SU-DHL-6 (cell line): ENCODE measurements around the gene CNOT6L.

Experiments
- H2AFZ ChIP-seq: fragments of 200-600 bp; sonication (generic); 2 replicates; pipeline ENCODE4 v1.6.1; 2014; ENCODE audit warnings: low read depth, mild to moderate bottlenecking, moderate library complexity, mixed read lengths, antibody characterized with exemption, low read length; ENCODE audit not compliant: severe bottlenecking
- H3F3A ChIP-seq: fragments of 200-600 bp; shearing (Covaris generic); 2 replicates; pipeline ENCODE4 v1.6.0; 2016; ENCODE audit warnings: antibody characterized with exemption, mild to moderate bottlenecking; ENCODE audit not compliant: insufficient read depth
- H3K27ac ChIP-seq: fragments of 200-600 bp; sonication (generic); 2 replicates; pipeline ENCODE4 v1.5.1; 2016; ENCODE audit warnings: low read depth, mild to moderate bottlenecking, low read length, moderate library complexity, mixed read lengths
- H3K27me3 ChIP-seq: fragments of 200-600 bp; sonication (generic), shearing (Covaris generic); 2 replicates; pipeline ENCODE4 v1.6.0; 2014; ENCODE audit warnings: mild to moderate bottlenecking, low read length
- H3K36me3 ChIP-seq: fragments of 200-600 bp; sonication (generic); 2 replicates; pipeline ENCODE4 v1.6.1; 2014; ENCODE audit warnings: mild to moderate bottlenecking, low read length, mixed read lengths
- H3K4me2 ChIP-seq: fragments of 300-600, 200-600 bp; shearing (Covaris generic), sonication (generic); 2 replicates; pipeline ENCODE4 v1.6.0; 2014; ENCODE audit warnings: low read length, low read depth, mild to moderate bottlenecking; ENCODE audit not compliant: poor library complexity, severe bottlenecking
- H3K4me3 ChIP-seq: fragments of 200-600 bp; sonication (generic); 2 replicates; pipeline ENCODE4 v1.5.1; 2014; ENCODE audit warnings: antibody characterized with exemption, low read length, mild to moderate bottlenecking, mixed read lengths; ENCODE audit not compliant: insufficient read depth, poor library complexity, severe bottlenecking
- H3K79me2 ChIP-seq: fragments of 200-600 bp; sonication (generic); 2 replicates; pipeline ENCODE4 v1.6.1; 2014; ENCODE audit warnings: mild to moderate bottlenecking, low read length, moderate library complexity; ENCODE audit not compliant: insufficient read depth
- H3K9ac ChIP-seq: fragments of 200-600 bp; sonication (generic); 2 replicates; pipeline ENCODE4 v1.7.0; 2014; ENCODE audit warnings: mild to moderate bottlenecking, low read length
- H3K9me2 ChIP-seq: fragments of 200-600 bp; sonication (generic); replicated peaks from 2 replicates; pipeline ENCODE4 v1.6.1; 2014; ENCODE audit warnings: low read length; ENCODE audit not compliant: insufficient read depth
- H3K9me3 ChIP-seq: fragments of 200-600 bp; sonication (generic); 2 replicates; pipeline ENCODE4 v1.6.1; 2014; ENCODE audit warnings: low read length, mixed read lengths; ENCODE audit not compliant: insufficient read depth
- H4K20me1 ChIP-seq: fragments of 200-600 bp; sonication (generic); 2 replicates; pipeline ENCODE4 v1.6.1; 2014; ENCODE audit warnings: low read depth, mild to moderate bottlenecking, antibody characterized with exemption, low read length, moderate library complexity, mixed read lengths
- EZH2phosphoT487 ChIP-seq: fragments of 200-600 bp; sonication (generic), shearing (Covaris generic); conservative IDR thresholded peaks from 2 replicates; pipeline ENCODE4 v1.6.1; 2018; ENCODE audit warnings: mild to moderate bottlenecking, antibody characterized with exemption, low read length, moderate library complexity, mixed read lengths
- TF ChIP-seq, protein P1 (sequence below): fragments of 200-600 bp; sonication (generic); IDR thresholded peaks from one replicate; pipeline ENCODE4 v1.5.1; 2017; ENCODE audit warnings: antibody characterized with exemption, mild to moderate bottlenecking, low read length, moderate library complexity; ENCODE audit not compliant: insufficient read depth, poor library complexity, severe bottlenecking

Gene CNOT6L

DNA sequence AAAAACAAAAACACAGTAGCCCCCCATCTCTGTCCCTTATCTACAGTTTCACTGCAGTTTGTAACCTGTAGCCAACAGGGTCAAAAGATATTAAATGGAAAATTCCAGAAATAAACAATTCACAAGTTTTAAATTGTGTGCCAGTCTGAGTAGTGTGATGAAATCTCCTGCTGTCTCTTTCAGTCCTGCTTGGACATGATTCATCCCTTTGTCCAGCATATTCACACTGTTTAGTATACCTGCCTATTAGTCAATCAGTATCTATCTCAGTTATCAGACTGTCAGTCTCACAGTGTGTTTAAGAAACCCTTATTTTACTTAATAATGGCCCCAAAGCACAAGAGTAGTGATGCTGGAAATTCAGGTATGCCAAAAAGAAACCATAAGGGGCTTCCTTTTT lies 21.9 kb downstream of the CNOT6L start:
- TF ChIP-seq, protein P1, sequence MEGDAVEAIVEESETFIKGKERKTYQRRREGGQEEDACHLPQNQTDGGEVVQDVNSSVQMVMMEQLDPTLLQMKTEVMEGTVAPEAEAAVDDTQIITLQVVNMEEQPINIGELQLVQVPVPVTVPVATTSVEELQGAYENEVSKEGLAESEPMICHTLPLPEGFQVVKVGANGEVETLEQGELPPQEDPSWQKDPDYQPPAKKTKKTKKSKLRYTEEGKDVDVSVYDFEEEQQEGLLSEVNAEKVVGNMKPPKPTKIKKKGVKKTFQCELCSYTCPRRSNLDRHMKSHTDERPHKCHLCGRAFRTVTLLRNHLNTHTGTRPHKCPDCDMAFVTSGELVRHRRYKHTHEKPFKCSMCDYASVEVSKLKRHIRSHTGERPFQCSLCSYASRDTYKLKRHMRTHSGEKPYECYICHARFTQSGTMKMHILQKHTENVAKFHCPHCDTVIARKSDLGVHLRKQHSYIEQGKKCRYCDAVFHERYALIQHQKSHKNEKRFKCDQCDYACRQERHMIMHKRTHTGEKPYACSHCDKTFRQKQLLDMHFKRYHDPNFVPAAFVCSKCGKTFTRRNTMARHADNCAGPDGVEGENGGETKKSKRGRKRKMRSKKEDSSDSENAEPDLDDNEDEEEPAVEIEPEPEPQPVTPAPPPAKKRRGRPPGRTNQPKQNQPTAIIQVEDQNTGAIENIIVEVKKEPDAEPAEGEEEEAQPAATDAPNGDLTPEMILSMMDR = no peak
- no peak for TF ChIP-seq EZH2phosphoT487
- Histone ChIP-seq H3K27me3 (no peaks in the 10 kb centered on the region), H3K4me2 (no peak overlapping the region), H2AFZ (no peak overlapping the region), H3F3A (no peaks in the 10 kb centered on the region), H4K20me1 (no peaks in the 10 kb centered on the region), H3K4me3 (no peak overlapping the region), H3K27ac (no peak overlapping the region), H3K79me2 (peaks cover 31% of the 10 kb centered on the region; the same call in 1 of the 2 replicates), H3K36me3 (no peaks in the 10 kb centered on the region), H3K9me2 (no peaks in the 10 kb centered on the region), H3K9me3 (no peaks in the 10 kb centered on the region), H3K9ac (no peak overlapping the region)

DNA sequence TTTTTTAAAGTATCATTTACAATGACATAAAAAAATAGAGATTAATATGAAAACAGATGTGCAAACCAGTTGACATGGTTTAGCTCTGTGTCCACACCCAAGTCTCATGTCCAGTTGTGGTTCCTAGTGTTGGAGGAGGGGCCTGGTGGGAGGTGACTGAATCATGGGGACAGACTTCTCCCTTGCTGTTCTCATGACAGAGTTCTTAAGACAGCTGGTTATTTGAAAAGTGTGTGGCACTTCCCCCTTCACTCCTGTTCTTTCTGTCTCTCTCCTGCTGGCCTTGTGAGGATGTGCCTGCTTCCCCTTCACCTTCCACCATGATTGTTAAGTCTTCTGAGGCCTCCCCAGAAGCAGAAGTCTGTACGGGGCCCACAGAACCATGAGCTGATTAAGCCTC lies 23.8 kb downstream of the CNOT6L start:
- no peak overlapping the region for H3K4me2 ChIP-seq
- H3K9me3 ChIP-seq = no peaks in the 10 kb centered on the region
- no peak overlapping the region for H3K27ac ChIP-seq
- no peak overlapping the region for H3K4me3 ChIP-seq
- H4K20me1 ChIP-seq = no peaks in the 10 kb centered on the region
- H3K27me3 ChIP-seq = no peaks in the 10 kb centered on the region
- H3K79me2 ChIP-seq = peaks cover 27% of the 10 kb centered on the region; the same call in 1 of the 2 replicates
- H3K9ac ChIP-seq = no peak overlapping the region
- TF ChIP-seq, protein P1 = no peak
- no peak for TF ChIP-seq EZH2phosphoT487
- H3K36me3 ChIP-seq = no peaks in the 10 kb centered on the region
- no peaks in the 10 kb centered on the region for H3K9me2 ChIP-seq
- no peak overlapping the region for H2AFZ ChIP-seq
- H3F3A ChIP-seq = no peaks in the 10 kb centered on the region

DNA sequence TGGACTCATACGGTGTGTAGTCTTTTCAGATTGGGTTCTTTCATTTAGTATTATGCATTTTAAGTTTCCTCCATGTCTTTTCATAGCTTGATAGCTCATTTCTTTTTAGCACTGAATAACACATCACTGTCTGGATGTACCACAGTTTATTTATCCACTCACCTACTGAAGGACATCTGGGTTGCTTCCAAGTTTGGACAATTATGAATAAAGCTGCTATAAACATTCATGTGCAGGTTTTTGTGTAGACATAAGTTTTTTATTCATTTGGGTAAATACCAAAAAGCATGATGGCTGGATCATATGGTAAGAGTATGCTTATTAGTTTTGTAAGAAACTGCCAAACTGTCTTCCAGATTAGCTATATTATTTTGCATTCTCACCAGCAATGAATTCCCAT lies 29.0 kb downstream of the CNOT6L start:
- no peak for TF ChIP-seq EZH2phosphoT487
- TF ChIP-seq, protein P1 = no peak
- no peaks in the 10 kb centered on the region for H3F3A ChIP-seq
- H3K4me2 ChIP-seq = no peak overlapping the region
- H3K4me3 ChIP-seq = no peak overlapping the region
- no peak overlapping the region for H2AFZ ChIP-seq
- H3K9me3 ChIP-seq = no peaks in the 10 kb centered on the region
- no peaks in the 10 kb centered on the region for H3K36me3 ChIP-seq
- no peak overlapping the region for H3K9ac ChIP-seq
- no peaks in the 10 kb centered on the region for H3K27me3 ChIP-seq
- H3K79me2 ChIP-seq = peaks cover 11% of the 10 kb centered on the region; the same call in 1 of the 2 replicates
- no peaks in the 10 kb centered on the region for H4K20me1 ChIP-seq
- H3K27ac ChIP-seq = no peak overlapping the region
- H3K9me2 ChIP-seq = no peaks in the 10 kb centered on the region
